Measurements from ENCODE around the gene ATP9A.

The ATP9A gene

DNA sequence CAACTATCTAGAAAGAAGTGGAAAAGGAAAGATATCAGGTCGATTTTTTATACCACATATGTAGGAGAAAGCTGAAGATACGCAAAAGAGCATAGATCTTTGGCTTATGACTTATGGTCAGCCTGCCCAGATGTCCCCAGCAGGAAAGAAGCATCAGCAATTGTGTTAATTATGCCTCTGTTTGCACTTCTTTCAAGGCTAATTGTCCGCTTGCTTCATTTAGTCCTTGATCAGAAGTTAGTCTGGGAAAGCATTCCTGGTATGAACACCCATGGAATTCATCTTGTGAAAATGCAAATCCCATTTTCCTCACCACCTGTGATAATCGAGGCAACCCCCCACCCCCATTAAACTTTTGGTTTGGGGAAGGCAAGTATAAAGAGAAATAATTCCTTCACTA, 62.8 kb downstream of the ATP9A start:
- no peaks in the 10 kb centered on the region for H3K36me3 ChIP-seq (ENCODE audit: insufficient read depth)
- no peak overlapping the region for H3K4me3 ChIP-seq (IDR thresholded peaks at IDR 0.05; ENCODE audit: insufficient read depth, low read depth, low read length)
- no peak overlapping the region for H3K9ac ChIP-seq
- no peak overlapping the region for H3K27ac ChIP-seq
- no peak overlapping the region for H2AFZ ChIP-seq (ENCODE audit: low read depth)
- no peaks in the 10 kb centered on the region for H3K4me1 ChIP-seq (ENCODE audit: low read depth, poor library complexity, severe bottlenecking)
- H3K79me2 ChIP-seq (ENCODE audit: insufficient read depth, low read depth), result no peaks in the 10 kb centered on the region
- H3K27me3 ChIP-seq (ENCODE audit: insufficient read depth, low read depth), result no peaks in the 10 kb centered on the region
- no peak overlapping the region for H3K4me2 ChIP-seq
- TF ChIP-seq, protein P1, sequence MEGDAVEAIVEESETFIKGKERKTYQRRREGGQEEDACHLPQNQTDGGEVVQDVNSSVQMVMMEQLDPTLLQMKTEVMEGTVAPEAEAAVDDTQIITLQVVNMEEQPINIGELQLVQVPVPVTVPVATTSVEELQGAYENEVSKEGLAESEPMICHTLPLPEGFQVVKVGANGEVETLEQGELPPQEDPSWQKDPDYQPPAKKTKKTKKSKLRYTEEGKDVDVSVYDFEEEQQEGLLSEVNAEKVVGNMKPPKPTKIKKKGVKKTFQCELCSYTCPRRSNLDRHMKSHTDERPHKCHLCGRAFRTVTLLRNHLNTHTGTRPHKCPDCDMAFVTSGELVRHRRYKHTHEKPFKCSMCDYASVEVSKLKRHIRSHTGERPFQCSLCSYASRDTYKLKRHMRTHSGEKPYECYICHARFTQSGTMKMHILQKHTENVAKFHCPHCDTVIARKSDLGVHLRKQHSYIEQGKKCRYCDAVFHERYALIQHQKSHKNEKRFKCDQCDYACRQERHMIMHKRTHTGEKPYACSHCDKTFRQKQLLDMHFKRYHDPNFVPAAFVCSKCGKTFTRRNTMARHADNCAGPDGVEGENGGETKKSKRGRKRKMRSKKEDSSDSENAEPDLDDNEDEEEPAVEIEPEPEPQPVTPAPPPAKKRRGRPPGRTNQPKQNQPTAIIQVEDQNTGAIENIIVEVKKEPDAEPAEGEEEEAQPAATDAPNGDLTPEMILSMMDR (conservative IDR thresholded peaks at IDR 0.05; ENCODE audit: low read depth, low read length), result no peak
- H4K20me1 ChIP-seq (ENCODE audit: insufficient read depth), result no peaks in the 10 kb centered on the region

GRCh38 chr20:51703400-51704287, 64.5 kb downstream of the ATP9A start:
- Histone ChIP-seq H3K79me2 (ENCODE audit: insufficient read depth, low read depth) (no peaks in the 10 kb centered on the region), H3K36me3 (ENCODE audit: insufficient read depth) (no peaks in the 10 kb centered on the region), H3K4me2 (no peak overlapping the region), H2AFZ (ENCODE audit: low read depth) (no peak overlapping the region), H3K27ac (no peak overlapping the region), H3K4me1 (ENCODE audit: low read depth, poor library complexity, severe bottlenecking) (no peaks in the 10 kb centered on the region), H4K20me1 (ENCODE audit: insufficient read depth) (no peaks in the 10 kb centered on the region), H3K4me3 (IDR thresholded peaks at IDR 0.05; ENCODE audit: insufficient read depth, low read depth, low read length) (no peak overlapping the region), H3K27me3 (ENCODE audit: insufficient read depth, low read depth) (no peaks in the 10 kb centered on the region), H3K9ac (no peak overlapping the region)
- TF ChIP-seq, protein P1 (conservative IDR thresholded peaks at IDR 0.05; ENCODE audit: low read depth, low read length), result no peak

GRCh38 chr20:51702556-51702955, 65.6 kb downstream of the ATP9A start:
- Histone ChIP-seq H2AFZ (ENCODE audit: low read depth) (no peak overlapping the region), H3K9ac (no peak overlapping the region), H3K4me3 (IDR thresholded peaks at IDR 0.05; ENCODE audit: insufficient read depth, low read depth, low read length) (no peak overlapping the region), H3K27me3 (ENCODE audit: insufficient read depth, low read depth) (no peaks in the 10 kb centered on the region), H3K4me1 (ENCODE audit: low read depth, poor library complexity, severe bottlenecking) (no peaks in the 10 kb centered on the region), H4K20me1 (ENCODE audit: insufficient read depth) (no peaks in the 10 kb centered on the region), H3K27ac (no peak overlapping the region), H3K79me2 (ENCODE audit: insufficient read depth, low read depth) (no peaks in the 10 kb centered on the region), H3K4me2 (no peak overlapping the region), H3K36me3 (ENCODE audit: insufficient read depth) (no peaks in the 10 kb centered on the region)
- TF ChIP-seq, protein P1 (conservative IDR thresholded peaks at IDR 0.05; ENCODE audit: low read depth, low read length), result no peak

DNA sequence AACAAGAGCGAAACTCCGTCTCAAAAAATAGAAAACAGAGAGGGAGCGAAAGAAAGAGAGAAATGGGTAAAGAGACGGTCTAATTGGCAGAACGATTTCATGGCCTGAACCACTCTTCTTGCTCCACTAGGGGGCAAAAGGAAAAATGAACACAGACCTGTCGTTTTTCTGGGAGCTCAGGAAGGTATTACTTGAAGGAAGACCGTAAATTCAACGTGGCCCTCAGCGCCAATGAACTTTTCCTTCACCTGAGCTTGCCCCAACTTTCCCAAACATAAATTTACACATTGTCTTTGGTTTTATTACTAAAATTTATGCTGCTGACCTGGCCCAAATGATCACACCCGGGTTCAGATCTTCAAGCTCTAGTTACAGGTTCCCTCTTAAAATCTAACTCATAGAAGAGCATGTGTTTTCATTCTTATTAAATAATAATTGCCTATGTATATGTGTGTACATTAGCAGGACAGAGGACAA, 67.3 kb downstream of the ATP9A start:
- Histone ChIP-seq H3K4me3 (IDR thresholded peaks at IDR 0.05; ENCODE audit: insufficient read depth, low read depth, low read length) (no peak overlapping the region), H3K36me3 (ENCODE audit: insufficient read depth) (no peaks in the 10 kb centered on the region), H3K4me2 (no peak overlapping the region), H3K79me2 (ENCODE audit: insufficient read depth, low read depth) (no peaks in the 10 kb centered on the region), H2AFZ (ENCODE audit: low read depth) (no peak overlapping the region), H3K27ac (no peak overlapping the region), H3K4me1 (ENCODE audit: low read depth, poor library complexity, severe bottlenecking) (peaks cover 10% of the 10 kb centered on the region), H3K9ac (no peak overlapping the region), H3K27me3 (ENCODE audit: insufficient read depth, low read depth) (no peaks in the 10 kb centered on the region), H4K20me1 (ENCODE audit: insufficient read depth) (no peaks in the 10 kb centered on the region)
- TF ChIP-seq, protein P1 (conservative IDR thresholded peaks at IDR 0.05; ENCODE audit: low read depth, low read length), result peak; percentile 72

Measured in KMS-11 (cell line).